Gastroesophageal sphincter (tissue), 4 donors: Measurements from ENCODE around the gene SSH3. TPM values are rescaled to one million over a fixed set of nuclear protein-coding genes. Genes with fewer than 3 reads are reported as not detected.

Source experiments
- ATAC-seq: fragments of 150-250 bp; one replicate; pipeline ENCODE4 v1.9.1; 2016; ENCODE audit warnings: mild to moderate bottlenecking, moderate library complexity
- H3K27ac ChIP-seq, 4 donors: fragments of 200-600 bp; sonication (generic) in 3 of 4; 1 replicate in 3 of 4; 2 replicates in 1 of 4; pipeline ENCODE4 v1.5.1; 2016 to 2019
- H3K27me3 ChIP-seq: fragments of 200-600 bp; sonication (generic); one replicate; pipeline ENCODE4 v1.5.1; 2019
- H3K36me3 ChIP-seq, 2 donors: fragments of 200-600 bp; sonication (generic); one replicate each; pipeline ENCODE4 v1.5.1; 2019; ENCODE audit warnings: control low read depth in 1 of 2
- H3K4me1 ChIP-seq, 3 donors: fragments of 200-600 bp; sonication (generic); 1 replicate in 2 of 3; 2 replicates in 1 of 3; pipeline ENCODE4 v1.5.1; 2016 to 2019; ENCODE audit warnings: control low read depth in 2 of 3
- H3K4me3 ChIP-seq, 2 donors: fragments of 200-600 bp; sonication (generic); one replicate each; pipeline ENCODE4 v1.5.1; 2019; ENCODE audit warnings: mild to moderate bottlenecking in 1 of 2, moderate library complexity in 1 of 2
- H3K9me3 ChIP-seq, 3 donors: fragments of 200-600 bp; sonication (generic); one replicate each; pipeline ENCODE4 v1.5.1; 2017 to 2019; ENCODE audit warnings: control low read depth in 2 of 3
- CTCF ChIP-seq, 4 experiments: fragments of 200-600 bp in 2 of 4; fragments of 450-650 bp in 2 of 4; sonication (generic) in 1 of 4; IDR thresholded peaks; one replicate each; pipeline ENCODE4 v1.5.1; 2017 to 2019; ENCODE audit warnings: antibody characterized with exemption in 4 of 4, mild to moderate bottlenecking in 2 of 4, moderate library complexity in 2 of 4
- EP300 ChIP-seq: sonication (generic); formaldehyde crosslinking; IDR thresholded peaks from one replicate; pipeline ENCODE4 v1.6.1; 2017; ENCODE audit warnings: antibody characterized with exemption, mild to moderate bottlenecking
- POLR2A ChIP-seq, 2 donors: fragments of 450-650 bp; IDR thresholded peaks; one replicate each; pipeline ENCODE4 v1.6.1; 2017; ENCODE audit warnings: antibody characterized with exemption in 2 of 2, mild to moderate bottlenecking in 2 of 2, moderate library complexity in 1 of 2
- POLR2AphosphoS5 ChIP-seq: sonication (generic); formaldehyde crosslinking; IDR thresholded peaks from one replicate; pipeline ENCODE4 v1.6.1; 2017; ENCODE audit warnings: antibody characterized with exemption
- WGBS, 2 donors: methylation state at CpG; one replicate each; pipeline ENCODE4 v1.1.5; 2018; ENCODE audit warnings: low coverage in 1 of 2; 5-methylcytosine and 5-hydroxymethylcytosine counted together
- total RNA-seq, 4 donors: library from RNA; depleted of rRNA; stranded (reverse); fragments of >200 nt; gene quantifications; one replicate each; pipeline ENCODE4 v1.1.0, GENCODE V29; 2016

SSH3 gene
- total RNA-seq, 4 donors from 2014 or later = 33.9 to 58.4 (median 41.9) TPM

- Histone ChIP-seq H3K27ac (peak overlapping the region in 1 of 4 donors; percentile 93), H3K9me3 (peaks cover 0 to 10% (median 0%) of the 10 kb centered on the region in 3 donors), H3K4me1 (peaks cover 0 to 61% (median 31%) of the 10 kb centered on the region in 3 donors), H3K36me3 (peaks cover 0 to 54% of the 10 kb centered on the region in 2 donors), H3K4me3 (no peak overlapping the region), H3K27me3 (no peaks in the 10 kb centered on the region)
- no peak for TF ChIP-seq POLR2A (IDR thresholded peaks at IDR 0.05)
- ATAC-seq = no peak
- 77 to 100% methylated on average over 1 to 4 of the region's 33 CpGs for WGBS, 2 donors
These were observed 11.6 kb upstream of the SSH3 start for GRCh38 chr11:67291481-67292381.

- Histone ChIP-seq H3K4me3 (no peak overlapping the region), H3K27me3 (no peaks in the 10 kb centered on the region), H3K4me1 (peaks cover 0 to 52% (median 23%) of the 10 kb centered on the region in 3 donors), H3K9me3 (peaks cover 0 to 10% (median 0%) of the 10 kb centered on the region in 3 donors), H3K27ac (no peak overlapping the region), H3K36me3 (peaks cover 0 to 58% of the 10 kb centered on the region in 2 donors)
- TF ChIP-seq EP300 (no peak), POLR2A (IDR thresholded peaks at IDR 0.05) (no peak), CTCF (IDR thresholded peaks at IDR 0.05) (no peak), POLR2AphosphoS5 (no peak)
- ATAC-seq = no peak
- 22 to 39% methylated on average over 3 of the region's 3 CpGs for WGBS, 2 donors
These were observed 10.7 kb upstream of the SSH3 start for GRCh38 chr11:67292671-67293070.

GRCh38 chr11:67293090-67293489 lies 10.2 kb upstream of the SSH3 start:
- ATAC-seq = no peak
- TF ChIP-seq POLR2AphosphoS5 = no peak
- no peak for TF ChIP-seq EP300
- TF ChIP-seq POLR2A (IDR thresholded peaks at IDR 0.05) = no peak
- TF ChIP-seq CTCF (IDR thresholded peaks at IDR 0.05) = no peak
- H3K4me1 ChIP-seq = peaks cover 0 to 47% (median 19%) of the 10 kb centered on the region in 3 donors
- no peaks in the 10 kb centered on the region for H3K27me3 ChIP-seq
- no peak overlapping the region for H3K27ac ChIP-seq
- peaks cover 0 to 10% (median 0%) of the 10 kb centered on the region in 3 donors for H3K9me3 ChIP-seq
- H3K4me3 ChIP-seq = no peak overlapping the region
- peaks cover 0 to 62% of the 10 kb centered on the region in 2 donors for H3K36me3 ChIP-seq
- 0 to 19% methylated on average over 3 of the region's 3 CpGs for WGBS, 2 donors

- WGBS, 2 donors = 100% methylated on average over 1 of the region's 1 CpG
- TF ChIP-seq CTCF (IDR thresholded peaks at IDR 0.05) (no peak), POLR2A (IDR thresholded peaks at IDR 0.05) (no peak), POLR2AphosphoS5 (no peak), EP300 (no peak)
These were observed 7.5 kb upstream of the SSH3 start for GRCh38 chr11:67295846-67296245.

GRCh38 chr11:67298786-67299185 lies 4.5 kb upstream of the SSH3 start:
- Histone ChIP-seq H3K27ac (no peak overlapping the region), H3K27me3 (no peaks in the 10 kb centered on the region), H3K4me3 (no peak overlapping the region), H3K4me1 (peaks cover 0 to 19% (median 9%) of the 10 kb centered on the region in 3 donors), H3K9me3 (peaks cover 0 to 10% (median 0%) of the 10 kb centered on the region in 3 donors), H3K36me3 (peaks cover 0 to 79% of the 10 kb centered on the region in 2 donors)
- ATAC-seq = no peak
- WGBS, 2 donors = 80 to 89% methylated on average over 1 of the region's 7 CpGs
- TF ChIP-seq POLR2AphosphoS5 (no peak), CTCF (IDR thresholded peaks at IDR 0.05) (no peak)

More at GRCh38 chr11:67295846-67296245, 7.5 kb upstream of the SSH3 start:
- Histone ChIP-seq H3K27me3 (no peaks in the 10 kb centered on the region), H3K9me3 (peaks cover 0 to 10% (median 0%) of the 10 kb centered on the region in 3 donors), H3K27ac (no peak overlapping the region), H3K4me3 (no peak overlapping the region), H3K4me1 (peaks cover 0 to 29% (median 6%) of the 10 kb centered on the region in 3 donors), H3K36me3 (peaks cover 0 to 83% of the 10 kb centered on the region in 2 donors)
- no peak for ATAC-seq
